HG03460 (cell line): ENCODE results near the gene CIC.

Source experiments
- ATAC-seq: cut with Tn5 transposase; IDR thresholded peaks from one replicate; pipeline ENCODE4 v1.9.1; 2021; ENCODE audit not compliant: unreplicated experiment

The CIC gene

DNA sequence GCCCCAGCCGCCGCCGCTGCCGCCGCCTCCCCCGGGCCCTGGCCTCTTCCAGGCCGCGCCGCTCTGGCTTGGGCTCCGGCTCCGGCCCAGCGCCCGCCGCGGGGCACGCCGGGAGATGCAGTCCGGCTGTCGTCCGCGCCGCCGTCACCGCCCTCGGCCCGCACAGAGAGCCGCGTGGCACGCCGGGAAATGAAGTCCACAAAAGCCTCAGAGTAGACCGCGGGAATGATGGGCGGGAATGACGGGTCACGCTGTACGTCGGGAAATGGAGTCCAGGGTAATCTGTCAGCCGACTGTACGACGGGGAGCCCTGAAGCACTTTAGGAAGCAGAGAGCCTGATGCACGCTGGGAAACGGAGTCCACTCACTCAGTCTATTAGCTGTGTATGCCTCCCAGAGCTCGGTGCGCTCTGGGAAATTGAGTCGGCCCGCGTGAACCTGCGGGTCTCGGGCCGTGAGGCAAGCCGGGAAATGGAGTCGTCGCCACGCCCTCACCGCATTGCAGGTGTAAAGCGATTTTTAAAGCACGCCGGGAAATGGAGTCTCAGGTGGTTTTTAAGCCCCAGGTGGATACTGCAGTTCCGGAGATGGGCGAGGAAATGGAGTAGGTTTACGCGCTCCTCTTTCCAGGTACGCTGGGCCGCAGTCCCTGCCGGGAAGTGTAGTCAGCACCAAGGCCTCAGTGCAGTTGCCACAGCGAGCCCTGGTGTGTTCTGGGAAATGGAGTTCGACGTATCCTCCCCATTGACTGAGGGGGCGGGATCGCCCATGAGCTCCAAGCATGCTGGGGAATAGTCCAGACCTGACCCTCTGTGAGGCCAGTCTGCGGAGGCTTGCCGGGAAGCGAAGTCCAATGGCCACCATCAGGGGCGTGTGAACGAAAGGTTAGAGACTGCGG, 26.3 kb upstream of the CIC start, which contains the start of gene GSK3A:
GSK3A (minus strand) TSS at position 91 of the 898 bp plus-strand sequence. CDS start 137 bp downstream, outside the sequence.
- peak; percentile 63 for ATAC-seq

DNA sequence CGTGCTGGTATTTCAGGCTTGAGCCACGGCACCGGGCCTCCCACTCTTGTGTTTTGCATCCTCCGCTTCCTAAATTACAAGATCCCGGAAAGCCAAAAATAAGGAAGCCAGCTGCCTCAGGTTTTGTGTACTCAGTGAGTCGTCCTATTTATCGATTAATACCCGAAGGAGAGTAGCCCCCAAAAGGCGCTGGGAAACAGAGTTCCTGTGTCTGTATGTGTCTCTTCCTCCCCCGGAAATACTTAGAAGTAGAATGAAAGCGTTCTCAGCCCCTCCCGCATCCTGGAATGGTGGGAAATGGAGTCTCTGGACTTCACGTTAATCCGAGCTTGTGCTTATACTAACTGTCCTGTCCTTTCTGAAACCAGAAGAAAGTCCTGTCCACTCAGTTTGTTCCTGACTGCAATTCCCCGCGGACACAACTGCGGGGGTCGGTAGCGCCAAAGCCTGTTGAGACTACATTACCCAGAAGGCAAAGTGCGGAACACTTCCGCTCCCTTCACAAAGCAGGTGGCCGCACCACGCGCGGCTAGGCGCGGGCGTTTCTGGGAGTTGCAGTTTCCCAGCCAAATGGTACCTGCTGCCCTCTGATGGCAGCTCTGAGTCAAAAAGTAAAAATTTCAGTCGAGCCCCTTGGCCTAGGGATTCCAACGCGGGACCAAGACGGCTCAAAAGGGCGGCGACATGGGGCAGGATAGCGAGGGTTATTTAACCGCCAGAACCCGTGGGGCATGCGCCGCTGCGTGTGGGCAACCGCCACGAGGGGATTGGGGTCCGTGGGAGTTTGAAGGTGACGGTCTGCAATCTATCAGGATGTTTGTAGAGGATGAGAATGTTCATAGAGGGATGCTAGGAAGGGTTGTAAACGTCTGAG, 24.5 kb upstream of the CIC start:
- no peak for ATAC-seq

DNA sequence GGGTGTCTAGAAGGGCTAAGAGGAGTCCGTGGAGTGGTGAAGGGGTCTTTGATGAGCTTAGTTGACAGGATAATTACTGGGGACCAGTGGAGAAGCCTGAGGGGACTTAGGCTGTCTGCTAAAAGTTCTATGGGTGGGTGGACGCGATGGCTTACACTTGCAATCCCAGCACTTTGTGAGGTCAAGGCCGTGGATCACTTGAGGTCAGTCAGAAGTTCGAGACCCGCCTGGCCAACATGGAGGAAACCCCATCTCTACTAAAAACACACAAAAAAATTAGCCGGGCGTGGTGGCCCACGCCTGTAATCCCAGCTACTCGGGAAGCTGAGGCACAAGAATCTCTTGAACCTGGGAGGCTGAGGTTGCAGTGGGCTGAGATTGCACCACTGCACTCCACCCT, 23.8 kb upstream of the CIC start:
- no peak for ATAC-seq

DNA sequence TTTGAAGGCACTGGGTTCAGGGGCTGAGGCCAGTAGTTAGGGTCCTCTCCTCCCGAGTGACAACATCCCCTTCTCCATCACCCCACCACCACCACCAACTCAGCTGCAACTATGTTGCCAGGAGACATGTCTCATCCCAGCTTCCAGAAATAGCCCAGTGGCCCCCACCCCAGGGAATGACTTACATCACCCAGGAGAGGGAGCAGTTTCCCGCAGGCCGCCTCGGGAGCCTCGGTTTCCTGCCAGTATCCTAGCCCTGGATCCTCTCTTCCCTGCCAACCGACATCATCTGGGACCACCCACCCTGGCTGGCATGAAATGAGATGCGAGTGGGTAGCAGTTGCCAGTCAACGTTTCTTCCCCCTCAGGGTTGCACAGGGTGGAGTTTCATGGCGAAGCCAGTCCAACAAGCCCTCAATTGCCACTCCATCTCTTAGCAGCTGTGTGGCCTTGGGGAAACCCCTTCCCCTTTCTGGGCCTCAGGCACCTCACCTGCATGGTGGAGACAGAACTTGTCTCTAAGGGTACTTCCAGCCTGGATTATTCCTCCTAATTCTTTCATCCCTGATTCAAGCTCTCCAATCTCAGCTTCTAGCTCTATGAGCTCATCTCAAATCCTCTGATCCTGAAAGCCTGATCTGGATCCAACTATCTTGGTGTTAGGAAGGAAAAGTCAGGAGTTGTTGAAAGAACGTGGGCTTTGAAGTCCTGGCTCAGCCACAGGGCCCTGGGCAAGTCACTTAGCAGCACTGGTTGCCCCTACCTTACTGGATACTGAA, 22.7 kb upstream of the CIC start:
- no peak for ATAC-seq

DNA sequence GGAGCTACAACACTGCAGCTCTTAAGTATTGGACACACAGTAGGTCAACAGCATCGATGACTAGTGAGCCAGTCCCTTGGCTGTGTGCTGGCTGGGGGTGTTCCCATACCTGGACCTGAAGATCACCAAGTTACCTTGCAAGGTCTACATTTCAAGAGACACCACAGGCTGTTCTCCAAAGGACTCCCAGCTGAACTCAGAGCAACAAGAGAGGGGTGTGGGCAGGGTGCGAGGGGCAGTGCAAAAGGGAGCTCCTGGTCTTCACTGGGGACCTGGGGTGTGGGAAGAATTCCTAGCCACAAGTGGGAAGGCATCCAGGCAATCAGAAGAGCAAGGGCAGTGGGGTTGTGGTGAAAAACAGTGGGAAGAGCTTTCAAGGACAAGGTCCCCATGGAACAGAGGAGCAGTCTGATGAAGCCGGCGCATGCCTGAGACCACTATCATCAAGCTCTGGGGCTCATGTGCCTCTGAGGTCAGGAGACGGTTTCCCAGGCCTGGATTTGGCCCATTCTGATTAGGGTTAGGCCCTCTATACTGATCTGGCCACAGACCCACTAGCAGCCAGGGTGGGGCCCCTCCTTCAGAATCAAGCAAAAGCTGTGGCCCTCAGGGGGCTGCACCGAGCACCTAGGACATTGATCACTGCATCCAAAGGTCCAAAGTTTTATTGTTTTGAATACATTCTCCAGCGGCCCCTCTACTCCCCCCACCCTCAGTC, 22.0 kb upstream of the CIC start:
- no peak for ATAC-seq

DNA sequence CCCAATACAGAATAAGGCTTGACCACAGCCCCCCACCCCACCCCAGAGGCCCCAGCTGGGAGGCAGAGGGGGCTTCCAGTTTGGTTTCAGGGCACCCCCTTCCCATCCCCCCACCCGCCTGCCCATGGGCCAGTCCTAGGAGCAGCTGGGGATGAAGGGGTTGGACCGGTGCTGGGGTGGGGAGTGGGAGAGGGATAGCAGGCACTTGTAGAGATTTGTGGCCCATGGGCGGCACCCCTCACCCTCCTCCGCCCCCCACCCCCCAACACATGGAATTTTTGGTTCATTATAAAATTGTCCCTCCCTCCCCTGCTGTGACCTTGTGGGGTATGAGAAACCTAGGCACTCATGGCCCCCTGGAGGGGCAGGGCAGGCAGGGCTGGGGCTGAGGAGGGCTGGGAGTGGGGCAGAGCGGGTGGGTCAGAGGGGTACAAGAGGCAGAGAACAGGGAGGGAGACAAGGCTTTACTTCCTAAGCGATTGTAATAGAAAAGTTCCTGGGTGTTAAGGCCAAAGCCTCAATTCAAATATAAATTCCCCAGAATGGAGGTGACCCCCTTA, 21.3 kb upstream of the CIC start:
- ATAC-seq: no peak

DNA sequence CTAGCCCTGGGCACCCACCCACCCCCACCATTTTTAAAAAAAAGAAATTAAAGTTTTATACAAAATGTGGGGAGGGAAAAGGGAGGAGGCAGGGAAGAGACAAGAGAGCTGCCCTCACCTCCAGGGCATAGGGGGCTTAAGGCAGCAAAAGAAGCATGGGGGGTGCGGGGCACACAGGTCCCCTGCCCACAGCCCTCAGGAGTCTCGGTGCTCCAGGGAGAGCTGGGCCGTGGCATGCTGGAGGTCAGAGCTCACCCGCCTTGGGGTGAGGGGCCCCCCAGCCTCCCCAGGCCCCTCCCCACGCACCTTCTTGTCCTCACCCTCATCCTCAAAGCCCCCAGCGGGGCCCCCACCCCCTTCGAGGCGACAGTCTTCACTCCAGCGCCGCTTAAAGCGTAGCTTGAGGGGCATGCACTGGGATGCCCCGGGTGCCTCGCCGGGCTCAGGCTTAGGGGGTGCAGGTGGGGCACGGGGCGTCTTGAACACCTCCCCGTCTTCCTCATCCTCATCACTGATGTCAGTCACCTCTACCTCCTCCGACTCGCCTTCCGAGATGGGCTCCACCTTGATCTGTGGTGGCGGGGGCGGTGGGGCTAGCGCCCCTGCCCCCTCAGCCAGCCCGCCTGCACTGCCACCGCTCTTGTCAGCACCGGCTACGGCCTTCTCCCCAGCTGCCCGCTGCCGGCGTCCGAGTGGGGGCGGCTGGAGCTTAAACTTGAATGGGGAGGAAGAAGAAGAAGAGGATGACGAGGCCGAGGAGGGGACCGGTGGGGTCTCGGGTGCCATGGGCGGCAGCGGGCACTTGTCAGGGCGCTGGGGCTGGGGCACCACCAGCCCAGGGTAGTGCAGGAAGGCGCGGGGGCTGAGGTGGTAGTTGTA, 20.5 kb upstream of the CIC start:
- no peak for ATAC-seq

DNA sequence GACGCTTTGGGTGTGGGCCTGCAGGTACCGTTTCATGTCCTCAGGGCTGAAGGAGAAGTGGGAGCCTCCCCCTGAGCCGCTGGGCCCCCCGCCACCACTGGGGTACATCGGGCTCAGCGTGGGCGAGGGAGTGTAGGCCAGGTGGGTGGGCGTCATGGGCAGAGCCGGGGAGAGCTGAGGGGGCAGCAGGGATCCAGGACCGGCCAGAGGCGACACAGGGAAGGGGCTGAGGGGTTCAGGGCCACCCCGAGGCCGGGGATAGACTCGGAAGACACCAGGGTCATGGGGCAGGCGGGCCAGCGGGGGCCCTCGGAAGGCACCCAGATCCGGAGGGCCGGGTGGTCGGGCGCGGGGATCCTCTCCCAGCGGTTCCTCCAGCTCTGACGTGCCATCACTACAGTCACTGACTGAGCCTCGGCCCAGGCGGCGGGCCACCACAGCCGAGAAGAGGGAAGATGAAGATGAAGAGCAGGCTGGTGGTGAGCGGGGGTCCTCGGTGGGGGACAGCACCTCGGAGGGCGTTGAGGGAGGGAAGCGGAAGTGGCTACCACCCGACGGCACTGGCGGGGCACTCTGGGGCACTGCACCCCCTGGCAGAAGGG, 19.8 kb upstream of the CIC start:
- no peak for ATAC-seq

DNA sequence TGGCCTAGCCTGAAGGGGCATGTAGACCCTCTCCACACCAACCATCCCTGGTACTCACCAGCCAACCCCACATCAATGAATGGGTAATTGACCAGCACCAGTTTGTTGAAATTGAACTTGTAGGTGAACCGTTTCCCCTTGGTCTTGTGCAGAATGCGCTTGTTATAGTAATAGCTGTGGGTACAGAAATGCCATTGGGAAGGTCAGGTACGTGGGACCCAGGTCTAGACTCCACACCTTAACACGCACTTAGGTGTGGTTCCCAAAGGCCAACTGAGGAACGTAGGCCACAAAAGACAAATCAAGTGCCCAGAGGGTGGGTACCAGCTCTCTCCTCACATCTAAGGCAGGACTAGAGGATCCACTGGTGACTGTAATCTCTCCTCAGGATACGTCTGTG, 19.3 kb upstream of the CIC start:
- no peak for ATAC-seq

DNA sequence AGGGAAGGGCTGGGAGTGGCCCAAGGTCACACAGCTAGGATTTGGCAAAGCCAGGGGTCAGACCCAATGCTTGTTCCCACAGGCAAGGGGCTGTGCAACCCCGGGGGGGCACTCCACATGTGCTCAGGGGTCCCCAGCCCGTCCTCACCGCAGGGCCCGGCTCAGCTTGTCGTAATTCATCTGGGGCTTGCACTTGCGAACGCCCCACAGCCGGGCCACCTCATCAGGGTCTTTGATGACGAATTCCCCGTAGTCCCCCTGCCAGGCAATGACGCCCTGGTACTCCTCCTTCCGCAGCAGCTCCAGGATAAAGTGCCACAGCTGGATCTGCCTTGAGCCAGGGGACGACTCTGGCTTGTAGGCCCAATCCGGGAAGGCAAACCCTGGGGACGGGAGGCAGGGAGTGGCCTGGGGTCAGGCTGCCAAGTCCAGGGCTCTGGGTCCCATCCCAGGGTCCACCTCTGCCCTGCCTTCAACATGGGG, 18.8 kb upstream of the CIC start:
- ATAC-seq: no peak

DNA sequence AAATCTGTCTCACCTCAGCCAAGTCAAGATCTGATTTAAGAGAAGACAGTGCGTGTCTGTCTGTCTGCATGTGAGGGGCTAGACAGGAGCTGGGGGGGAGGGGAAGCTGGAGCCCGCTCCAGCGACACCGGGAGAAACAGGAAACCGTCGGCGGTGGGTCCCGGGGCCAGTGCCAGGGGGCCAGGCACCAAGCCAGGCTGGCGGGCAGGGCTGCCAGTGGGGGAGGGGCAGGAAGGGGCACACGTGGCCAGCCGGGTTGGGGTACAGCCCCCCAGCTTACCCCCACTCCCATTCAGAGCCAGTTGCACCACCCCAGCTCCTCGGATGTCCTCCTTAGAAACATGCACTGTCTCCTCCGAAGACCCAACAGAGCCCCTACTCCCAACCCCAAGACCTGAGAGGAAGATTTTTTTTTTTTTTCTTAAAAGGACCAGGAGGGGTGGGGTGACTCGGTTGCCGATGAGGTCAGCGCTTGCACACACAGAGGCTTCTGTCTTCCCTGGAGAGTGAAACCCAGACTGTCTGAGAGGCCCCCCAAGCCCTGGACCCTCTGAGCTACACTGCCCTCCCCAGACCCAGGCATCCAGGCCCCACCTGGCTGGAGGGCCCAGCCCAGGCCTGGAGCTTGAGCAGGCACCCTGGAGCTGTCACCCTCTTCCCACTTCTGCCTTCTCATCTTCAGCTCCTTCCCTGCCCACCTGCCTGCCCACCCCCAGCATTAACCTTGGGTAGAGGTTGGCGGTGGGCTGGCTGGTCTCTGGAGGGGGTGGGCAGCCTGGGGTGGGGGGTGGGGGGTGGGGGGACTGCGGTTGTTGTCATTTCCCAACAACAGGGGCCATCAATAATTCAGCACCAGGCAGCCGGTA, 18.2 kb upstream of the CIC start:
- ATAC-seq: no peak

DNA sequence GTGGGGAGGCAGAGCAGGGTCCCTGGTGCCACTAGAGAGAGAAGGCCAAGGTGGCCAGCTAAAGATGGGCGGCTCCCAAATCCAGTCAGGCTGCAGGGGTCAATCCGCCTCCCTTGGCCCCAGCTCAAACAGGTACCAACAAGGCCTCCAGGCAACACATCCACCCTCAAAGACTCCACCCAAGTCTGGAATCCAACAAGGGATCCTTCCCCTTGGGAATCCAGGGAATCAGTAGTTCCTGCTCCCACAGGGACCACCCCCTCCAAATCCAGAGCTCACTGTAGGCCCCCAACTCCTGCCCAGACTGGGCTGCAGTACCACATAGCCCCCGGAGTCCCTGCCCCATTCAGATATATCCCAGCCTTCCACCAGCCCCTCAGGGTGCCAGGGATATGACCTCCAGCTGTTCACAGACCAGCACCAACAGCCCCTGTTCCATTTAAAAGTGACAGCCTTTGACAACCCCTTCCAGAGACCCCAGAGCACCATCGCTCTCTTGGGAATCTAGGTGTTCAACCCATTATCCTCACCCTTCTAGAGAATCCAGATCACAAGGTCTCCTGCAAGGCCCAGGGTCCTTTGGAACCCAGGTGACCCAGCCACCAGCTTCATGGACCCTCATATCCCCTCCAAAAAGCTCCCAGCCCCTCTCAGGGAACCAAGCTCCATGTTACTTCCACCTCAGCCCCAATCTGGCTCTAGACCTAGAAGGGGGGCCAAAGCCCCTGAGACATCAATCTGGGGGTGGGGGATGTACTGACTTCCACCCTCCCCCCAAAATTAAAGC, 17.3 kb upstream of the CIC start:
- ATAC-seq: no peak

DNA sequence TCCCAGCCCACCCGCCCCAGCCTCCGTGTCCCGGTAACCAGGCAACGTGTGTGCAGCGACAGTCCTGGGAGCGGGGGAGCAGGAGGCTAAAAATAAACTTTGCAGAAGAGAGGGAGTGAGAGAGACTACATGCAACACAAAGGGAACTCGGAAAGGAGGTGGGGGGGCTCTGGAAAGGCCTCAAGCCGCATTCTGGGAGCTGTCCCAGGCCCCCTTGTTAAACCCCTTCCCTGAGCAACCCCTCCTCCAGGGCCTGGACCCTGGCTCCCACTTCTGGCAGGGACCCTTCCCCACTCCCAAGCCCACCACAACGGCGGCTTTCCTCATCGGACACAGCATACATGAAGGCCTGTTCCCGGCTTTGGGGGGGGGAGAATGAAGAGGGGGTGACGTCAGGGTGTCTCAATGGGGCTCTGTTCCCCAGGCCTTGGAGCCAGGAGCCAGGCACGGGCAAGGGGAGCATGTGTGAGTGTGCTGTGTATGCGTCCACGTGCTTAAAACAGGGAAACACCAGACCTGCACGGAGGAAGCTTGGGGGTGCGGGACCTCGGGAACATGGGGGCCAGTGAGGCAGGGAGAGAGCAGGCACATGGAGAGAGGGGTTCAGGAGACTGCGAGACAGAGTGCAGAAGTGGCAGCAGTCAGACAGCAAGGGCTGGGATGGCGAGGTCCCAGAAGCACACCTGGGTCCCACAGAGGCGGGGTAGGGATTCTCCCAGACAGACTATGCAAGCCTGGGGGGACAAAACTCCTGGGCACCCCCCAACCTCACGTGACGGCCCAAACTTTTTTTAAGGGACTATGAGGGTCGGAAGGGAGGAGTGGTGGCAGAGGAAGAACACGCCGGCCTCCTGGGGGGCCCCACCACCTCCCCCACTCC, 16.4 kb upstream of the CIC start:
- ATAC-seq: no peak

DNA sequence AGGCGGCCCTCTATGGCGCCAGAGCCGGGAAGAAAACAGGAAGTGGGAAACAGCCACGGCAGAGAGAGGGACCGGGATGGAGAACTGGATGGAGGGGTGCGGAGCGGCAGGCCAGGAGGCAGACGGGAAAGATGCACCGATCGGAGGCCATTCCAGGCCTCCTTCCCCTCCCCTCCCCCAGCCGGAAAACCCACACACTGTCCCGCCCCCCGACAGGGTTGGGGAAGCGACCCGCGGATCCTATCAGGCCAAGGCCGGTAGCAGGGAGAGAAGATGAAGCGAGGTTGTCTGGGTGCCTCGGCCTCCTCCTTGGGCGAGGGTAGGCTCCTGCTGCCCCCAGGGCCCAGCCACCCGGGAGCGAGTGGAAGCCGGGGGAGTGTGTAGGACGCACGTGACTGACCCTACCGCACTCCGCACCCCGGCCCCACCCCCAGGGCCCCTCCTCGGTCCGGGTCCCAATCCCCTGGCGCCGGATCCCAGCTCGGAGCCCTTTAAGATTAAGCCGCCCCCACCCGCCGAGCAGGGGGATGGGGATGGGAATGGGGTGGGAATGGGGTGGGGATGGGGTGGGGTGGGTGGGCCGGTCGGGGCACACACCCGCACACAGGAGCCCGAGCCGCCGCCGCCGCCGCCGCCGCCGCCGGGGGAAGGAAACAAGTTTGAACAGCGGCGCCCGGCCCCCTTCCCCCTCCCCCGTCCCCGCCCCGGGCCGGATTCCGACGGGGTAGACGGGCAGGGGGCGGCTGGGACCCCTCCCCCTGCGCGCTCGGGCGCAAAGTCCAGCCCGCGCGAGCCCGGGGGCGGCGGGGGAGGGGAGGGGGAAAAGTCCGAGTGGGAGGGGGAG, 15.6 kb upstream of the CIC start:
- ATAC-seq: no peak
